ENCODE data around the gene PSMG3.
"Not testable (repeated sequence)": the region's sequence is repeated elsewhere in the genome, so short reads cannot be mapped to it uniquely, and the experiment has no call there.

Gene PSMG3

DNA sequence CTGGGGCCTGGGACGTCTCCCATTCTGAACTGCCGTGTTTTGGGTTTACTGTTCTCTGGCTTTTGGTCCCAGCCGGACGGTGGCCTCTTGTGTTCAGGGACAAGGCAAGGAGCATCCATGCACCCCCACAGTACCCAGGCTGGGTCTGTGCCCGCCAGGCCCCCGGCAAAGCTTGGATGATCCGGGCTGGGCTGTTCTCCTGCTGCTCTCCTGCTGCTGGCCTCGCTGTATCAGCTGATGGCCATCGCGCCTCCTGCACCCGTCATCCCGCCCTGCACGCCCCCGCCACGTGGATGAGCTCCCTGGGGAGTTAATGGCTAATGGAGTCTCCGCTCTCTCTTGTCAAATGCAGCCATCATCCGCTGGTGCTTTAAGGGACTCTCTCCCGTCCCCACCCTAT lies 14.9 kb upstream of the PSMG3 start:
- H3K9me3 ChIP-seq (ENCODE audit: insufficient read depth, low read length) = no peaks in the 10 kb centered on the region
- H3K4me2 ChIP-seq (ENCODE audit: low read depth, low read length, poor library complexity, severe bottlenecking) = no peak overlapping the region
- H3F3A ChIP-seq (ENCODE audit: insufficient read depth) = no peaks in the 10 kb centered on the region
- H3K36me3 ChIP-seq (ENCODE audit: low read length) = no peaks in the 10 kb centered on the region
- no peak overlapping the region for H3K27ac ChIP-seq (ENCODE audit: low read depth, low read length)
- H3K4me3 ChIP-seq (ENCODE audit: insufficient read depth, low read length, poor library complexity, severe bottlenecking) = no peak overlapping the region
- no peak overlapping the region for H2AFZ ChIP-seq (ENCODE audit: low read depth, low read length, severe bottlenecking)
- H3K27me3 ChIP-seq (ENCODE audit: low read length) = no peaks in the 10 kb centered on the region
- no peaks in the 10 kb centered on the region for H4K20me1 ChIP-seq (ENCODE audit: low read depth, low read length)
- TF ChIP-seq EZH2phosphoT487 (conservative IDR thresholded peaks at IDR 0.05; ENCODE audit: low read length) = no peak
- TF ChIP-seq, protein P1, sequence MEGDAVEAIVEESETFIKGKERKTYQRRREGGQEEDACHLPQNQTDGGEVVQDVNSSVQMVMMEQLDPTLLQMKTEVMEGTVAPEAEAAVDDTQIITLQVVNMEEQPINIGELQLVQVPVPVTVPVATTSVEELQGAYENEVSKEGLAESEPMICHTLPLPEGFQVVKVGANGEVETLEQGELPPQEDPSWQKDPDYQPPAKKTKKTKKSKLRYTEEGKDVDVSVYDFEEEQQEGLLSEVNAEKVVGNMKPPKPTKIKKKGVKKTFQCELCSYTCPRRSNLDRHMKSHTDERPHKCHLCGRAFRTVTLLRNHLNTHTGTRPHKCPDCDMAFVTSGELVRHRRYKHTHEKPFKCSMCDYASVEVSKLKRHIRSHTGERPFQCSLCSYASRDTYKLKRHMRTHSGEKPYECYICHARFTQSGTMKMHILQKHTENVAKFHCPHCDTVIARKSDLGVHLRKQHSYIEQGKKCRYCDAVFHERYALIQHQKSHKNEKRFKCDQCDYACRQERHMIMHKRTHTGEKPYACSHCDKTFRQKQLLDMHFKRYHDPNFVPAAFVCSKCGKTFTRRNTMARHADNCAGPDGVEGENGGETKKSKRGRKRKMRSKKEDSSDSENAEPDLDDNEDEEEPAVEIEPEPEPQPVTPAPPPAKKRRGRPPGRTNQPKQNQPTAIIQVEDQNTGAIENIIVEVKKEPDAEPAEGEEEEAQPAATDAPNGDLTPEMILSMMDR (IDR thresholded peaks at IDR 0.05; ENCODE audit: insufficient read depth, low read length, poor library complexity, severe bottlenecking) = no peak
- H3K9ac ChIP-seq (ENCODE audit: low read length) = no peak overlapping the region
- H3K79me2 ChIP-seq (ENCODE audit: insufficient read depth, low read length) = no peaks in the 10 kb centered on the region
- no peaks in the 10 kb centered on the region for H3K9me2 ChIP-seq (replicated peaks; ENCODE audit: insufficient read depth, low read length)

DNA sequence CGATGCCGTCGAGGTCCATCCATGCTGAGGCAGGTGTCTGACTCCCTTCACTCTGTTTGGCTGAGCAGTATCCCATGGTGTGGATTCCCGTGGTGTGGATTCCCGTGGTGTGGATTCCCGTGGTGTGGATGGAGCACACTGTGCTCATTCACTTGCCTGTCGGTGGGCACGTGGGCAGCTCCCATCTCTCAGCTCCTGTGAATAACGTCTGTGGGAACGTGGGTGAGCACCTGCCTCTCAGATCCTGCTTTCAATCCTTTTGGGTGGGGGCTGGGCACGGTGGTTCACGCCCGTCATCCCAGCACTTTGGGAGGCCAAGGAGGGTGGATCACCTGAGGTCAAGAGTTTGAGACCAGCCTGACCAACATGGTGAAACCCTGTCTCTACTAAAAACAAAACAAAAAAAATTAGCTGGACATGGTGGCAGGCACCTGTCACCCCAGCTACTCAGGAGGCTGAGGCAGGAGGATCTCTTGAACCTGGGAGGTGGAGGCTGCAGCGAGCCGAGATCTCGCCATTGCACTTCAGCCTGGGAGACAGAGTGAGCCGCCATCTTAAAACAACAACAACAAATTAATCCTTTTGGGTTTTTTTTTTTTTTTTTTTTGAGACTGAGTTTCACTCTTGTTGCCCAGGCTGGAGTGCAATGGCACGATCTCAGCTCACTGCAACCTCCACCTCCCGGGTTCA lies 13.6 kb upstream of the PSMG3 start:
- H3K9me2 ChIP-seq (replicated peaks; ENCODE audit: insufficient read depth, low read length); H3K36me3 ChIP-seq (ENCODE audit: low read length); H3K9me3 ChIP-seq (ENCODE audit: insufficient read depth, low read length); H3K27me3 ChIP-seq (ENCODE audit: low read length); H3K4me2 ChIP-seq (ENCODE audit: low read depth, low read length, poor library complexity, severe bottlenecking); H4K20me1 ChIP-seq (ENCODE audit: low read depth, low read length); H2AFZ ChIP-seq (ENCODE audit: low read depth, low read length, severe bottlenecking); H3K27ac ChIP-seq (ENCODE audit: low read depth, low read length); H3K79me2 ChIP-seq (ENCODE audit: insufficient read depth, low read length); H3K4me3 ChIP-seq (ENCODE audit: insufficient read depth, low read length, poor library complexity, severe bottlenecking); H3K9ac ChIP-seq (ENCODE audit: low read length); H3F3A ChIP-seq (ENCODE audit: insufficient read depth): not testable (repeated sequence)

- no peak overlapping the region for H3K9ac ChIP-seq (ENCODE audit: low read length)
These were observed 10.7 kb upstream of the PSMG3 start for GRCh38 chr7:1580422-1581030.

More at GRCh38 chr7:1580422-1581030, 10.7 kb upstream of the PSMG3 start:
- no peaks in the 10 kb centered on the region for H3K9me2 ChIP-seq (replicated peaks; ENCODE audit: insufficient read depth, low read length)
- H3K4me2 ChIP-seq (ENCODE audit: low read depth, low read length, poor library complexity, severe bottlenecking) = no peak overlapping the region
- H3K9me3 ChIP-seq (ENCODE audit: insufficient read depth, low read length) = no peaks in the 10 kb centered on the region
- no peaks in the 10 kb centered on the region for H3K36me3 ChIP-seq (ENCODE audit: low read length)
- no peak overlapping the region for H3K27ac ChIP-seq (ENCODE audit: low read depth, low read length)
- TF ChIP-seq EZH2phosphoT487 (conservative IDR thresholded peaks at IDR 0.05; ENCODE audit: low read length) = no peak
- TF ChIP-seq, protein P1 (IDR thresholded peaks at IDR 0.05; ENCODE audit: insufficient read depth, low read length, poor library complexity, severe bottlenecking) = no peak
- H3F3A ChIP-seq (ENCODE audit: insufficient read depth) = no peaks in the 10 kb centered on the region
- no peaks in the 10 kb centered on the region for H3K79me2 ChIP-seq (ENCODE audit: insufficient read depth, low read length)
- no peaks in the 10 kb centered on the region for H4K20me1 ChIP-seq (ENCODE audit: low read depth, low read length)
- no peak overlapping the region for H2AFZ ChIP-seq (ENCODE audit: low read depth, low read length, severe bottlenecking)
- no peak overlapping the region for H3K4me3 ChIP-seq (ENCODE audit: insufficient read depth, low read length, poor library complexity, severe bottlenecking)
- H3K27me3 ChIP-seq (ENCODE audit: low read length) = no peaks in the 10 kb centered on the region
